A549 (cell line): ENCODE measurements around the gene PRR7. TPM values are rescaled to one million over a fixed set of nuclear protein-coding genes. Genes with fewer than 3 reads are reported as not detected.

ENCODE experiments used
- ATAC-seq, 2 experiments: fragments of 200-7000 bp in 1 of 2; fragments of >200 bp in 1 of 2; cut with Nextera tagmentation in 1 of 2; cut with Tn5 transposase in 1 of 2; 3 replicates each; pipeline versions ENCODE4 v1.8.0 to v1.9.1; 2018 to 2020; ENCODE audit warnings: mild to moderate bottlenecking in 1 of 2, moderate library complexity in 1 of 2
- CTCF ChIA-PET: fragments of 300-600 bp; sonication (Branson Sonifier 250); formaldehyde crosslinking; extraction: SDS; loops from one replicate; lab custom pipeline; 2021; ENCODE audit warnings: antibody characterized with exemption, inconsistent platforms; lab: Yijun Ruan, JAX
- POLR2A ChIA-PET: fragments of 350-600 bp; formaldehyde crosslinking; extraction: SDS; loops from one replicate; lab custom pipeline; 2021; ENCODE audit warnings: antibody characterized with exemption, inconsistent platforms; lab: Yijun Ruan, JAX
- DNase-seq, 2 experiments: peaks; one replicate each; pipeline versions ENCODE4 v3.0.0 to v3.0.0-alpha.2; 2011 to 2016; ENCODE audit warnings: low read depth in 1 of 2, low spot score in 1 of 2
- FAIRE-seq: peaks from 2 replicates; lab custom pipeline; 2011; peaks lifted over from hg19 to GRCh38; lab: Jason Lieb, UNC
- H3K27ac ChIP-seq, 2 experiments: fragments of >200 bp; sonication (Bioruptor Twin); formaldehyde crosslinking; 3 replicates each; pipeline ENCODE4 v1.5.1; 2016 to 2017
- H3K4me1 ChIP-seq: fragments of >200 bp; sonication (Bioruptor Twin); formaldehyde crosslinking; 3 replicates; pipeline ENCODE4 v1.6.1; 2016
- H3K4me2 ChIP-seq: fragments of >200 bp; sonication (Bioruptor Twin); formaldehyde crosslinking; 3 replicates; pipeline ENCODE4 v1.6.1; 2016
- H3K4me3 ChIP-seq: fragments of >200 bp; sonication (Bioruptor Twin); formaldehyde crosslinking; 3 replicates; pipeline ENCODE4 v1.5.1; 2016
- H3K9me3 ChIP-seq: fragments of >200 bp; sonication (Bioruptor Twin); formaldehyde crosslinking; 3 replicates; pipeline ENCODE4 v1.6.1; 2016
- CBX2 ChIP-seq: fragments of 200-600 bp; sonication (generic); IDR thresholded peaks from 2 replicates; pipeline ENCODE4 v1.6.1; 2016; ENCODE audit warnings: low read depth, mild to moderate bottlenecking, borderline replicate concordance
- CHD2 ChIP-seq: fragments of 150-350 bp; IDR thresholded peaks from 2 replicates; pipeline ENCODE4 v1.6.1; 2014; ENCODE audit warnings: low read length; ENCODE audit not compliant: partially characterized antibody
- EHMT2 ChIP-seq: fragments of 200-600 bp; sonication (generic); IDR thresholded peaks from 2 replicates; pipeline ENCODE4 v1.6.1; 2016; ENCODE audit warnings: antibody characterized with exemption, low read depth, mild to moderate bottlenecking, moderate library complexity
- GATA3 ChIP-seq: IDR thresholded peaks from 2 replicates; pipeline ENCODE4 v1.6.1; 2012; ENCODE audit warnings: borderline replicate concordance
- HDAC2 ChIP-seq: fragments of 200-600 bp; sonication (generic); IDR thresholded peaks from 2 replicates; pipeline ENCODE4 v1.6.1; 2016
- JUNB ChIP-seq: fragments of >200 bp; sonication (Bioruptor Twin); formaldehyde crosslinking; IDR thresholded peaks from 2 replicates; pipeline ENCODE4 v1.6.1; 2016
- KDM1A ChIP-seq: fragments of 200-600 bp; sonication (generic); IDR thresholded peaks from 2 replicates; pipeline ENCODE4 v1.6.1; 2016; ENCODE audit warnings: low read depth, mild to moderate bottlenecking
- NFE2L2 ChIP-seq: fragments of 150-350 bp; conservative IDR thresholded peaks from 2 replicates; pipeline ENCODE4 v1.6.1; 2014; ENCODE audit warnings: low read length
- NR3C1 ChIP-seq: fragments of >200 bp; sonication (Bioruptor Twin); formaldehyde crosslinking; IDR thresholded peaks from 3 replicates; pipeline ENCODE4 v1.6.1; 2017
- POLR2A ChIP-seq: IDR thresholded peaks from 2 replicates; pipeline ENCODE4 v1.6.1; 2012; ENCODE audit warnings: mild to moderate bottlenecking, low read length
- POLR2AphosphoS2 ChIP-seq: conservative IDR thresholded peaks from 2 replicates; pipeline ENCODE4 v1.6.1; 2012; ENCODE audit warnings: low read length, improper control_type of control experiment, inconsistent platforms
- RAD21 ChIP-seq, 2 experiments: fragments of >200 bp in 1 of 2; sonication (Bioruptor Twin) in 1 of 2; formaldehyde crosslinking in 1 of 2; IDR thresholded peaks in 1 of 2; conservative IDR thresholded peaks in 1 of 2; 2 replicates in 1 of 2; 3 replicates in 1 of 2; pipeline ENCODE4 v1.6.1; 2012 to 2018; ENCODE audit warnings: inconsistent platforms in 1 of 2
- RARB ChIP-seq: fragments of 250-450 bp; sonication (Bioruptor Pico); IDR thresholded peaks from 2 replicates; pipeline ENCODE4 v1.8.0; 2021; ENCODE audit warnings: mild to moderate bottlenecking, moderate library complexity
- RCOR1 ChIP-seq: fragments of 150-350 bp; IDR thresholded peaks from 2 replicates; pipeline ENCODE4 v1.6.1; 2014; ENCODE audit warnings: antibody characterized with exemption, low read length, low read depth
- RNF2 ChIP-seq: fragments of 200-600 bp; sonication (generic); IDR thresholded peaks from 2 replicates; pipeline ENCODE4 v1.6.1; 2016; ENCODE audit warnings: low read depth, mild to moderate bottlenecking, antibody characterized with exemption, moderate library complexity, borderline replicate concordance
- SREBF2 ChIP-seq: fragments of 450-650 bp; IDR thresholded peaks from 2 replicates; pipeline ENCODE4 v1.6.1; 2014; ENCODE audit warnings: mild to moderate bottlenecking, moderate library complexity
- ZC3H11A ChIP-seq: fragments of 450-650 bp; IDR thresholded peaks from 2 replicates; pipeline ENCODE4 v1.6.1; 2014; ENCODE audit warnings: antibody characterized with exemption, mild to moderate bottlenecking
- ZNF302 ChIP-seq: fragments of 250-450 bp; sonication (Bioruptor Pico); IDR thresholded peaks from 2 replicates; pipeline ENCODE4 v1.9.0; 2021; ENCODE audit warnings: inconsistent platforms, mild to moderate bottlenecking, moderate library complexity
- WGBS: methylation state at CpG from one replicate; pipeline ENCODE4 v1.1.6; 2017; ENCODE audit errors: missing lambda C conversion rate; 5-methylcytosine and 5-hydroxymethylcytosine counted together
- polyA plus RNA-seq, 4 experiments: library from polyadenylated mRNA; depleted of rRNA in 3 of 4; stranded (reverse); fragments of >200 nt; fragmentation: RNase III in 1 of 4; extraction: RNeasy Plus Mini Kit Qiagen cat#74134 plus additional on column Dnase treatment in 1 of 4; gene quantifications; 2 replicates in 3 of 4; 3 replicates in 1 of 4; pipeline ENCODE4 v1.2.3, GENCODE V29; 2011 to 2017
- TF ChIP-seq, protein P1 (sequence below): IDR thresholded peaks from 2 replicates; pipeline ENCODE4 v1.6.1; 2012
- TF ChIP-seq, protein P2 (sequence below): fragments of 450-650 bp; IDR thresholded peaks from 2 replicates; pipeline ENCODE4 v1.6.1; 2014; ENCODE audit warnings: antibody characterized with exemption
- TF ChIP-seq, protein P3 (sequence below): fragments of 250-450 bp; sonication (Bioruptor Pico); IDR thresholded peaks from 2 replicates; pipeline ENCODE4 v1.5.0; 2020; ENCODE audit warnings: low read depth, mild to moderate bottlenecking, moderate library complexity

The PRR7 gene
- polyA plus RNA-seq, 2 of the 4 experiments (the other 2 are of a cell fraction): 2.2 to 11.0 TPM

DNA sequence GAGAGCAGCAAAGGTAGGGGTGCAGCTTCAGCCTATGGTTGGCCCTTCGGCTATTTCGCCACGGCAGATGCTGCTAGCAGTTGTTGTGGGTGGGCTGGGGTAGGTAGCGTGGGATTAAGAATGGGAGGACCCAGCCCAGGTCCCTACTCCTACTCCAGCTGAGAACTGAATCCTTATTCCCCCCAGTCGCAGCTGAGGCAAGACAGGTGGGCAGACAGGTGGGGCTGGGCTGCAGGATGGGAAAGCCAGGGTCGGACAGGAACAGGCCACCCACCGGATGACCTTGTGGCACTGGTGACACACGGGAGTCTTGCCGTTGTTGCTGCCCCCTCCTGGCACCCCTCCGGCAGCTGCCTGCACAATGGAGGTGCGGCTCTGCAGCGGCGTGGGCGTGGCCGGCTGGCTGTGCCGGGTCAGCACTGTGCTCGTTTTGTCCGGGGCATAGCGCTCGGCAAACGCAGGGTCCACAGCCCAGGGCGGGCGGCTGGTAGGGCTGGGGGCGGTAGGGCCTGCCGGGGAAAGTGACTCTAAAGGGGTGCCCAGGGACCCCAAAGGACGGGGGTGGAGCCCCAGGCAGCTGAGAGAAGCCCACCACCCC, 42.6 kb downstream of the PRR7 start:
- peak in 1 of 2 experiments; percentile 41 for DNase-seq
- Histone ChIP-seq H3K4me3 (no peak overlapping the region), H3K27ac (peak overlapping the region in 1 of 2 experiments; percentile 11; a peak in 1 of 6 replicates), H3K9me3 (no peaks in the 10 kb centered on the region), H3K4me2 (no peak overlapping the region), H3K4me1 (peaks cover 34% of the 10 kb centered on the region)
- no peak for TF ChIP-seq NR3C1
- no peak for TF ChIP-seq EHMT2
- no peak for TF ChIP-seq CBX2
- TF ChIP-seq, protein P1, sequence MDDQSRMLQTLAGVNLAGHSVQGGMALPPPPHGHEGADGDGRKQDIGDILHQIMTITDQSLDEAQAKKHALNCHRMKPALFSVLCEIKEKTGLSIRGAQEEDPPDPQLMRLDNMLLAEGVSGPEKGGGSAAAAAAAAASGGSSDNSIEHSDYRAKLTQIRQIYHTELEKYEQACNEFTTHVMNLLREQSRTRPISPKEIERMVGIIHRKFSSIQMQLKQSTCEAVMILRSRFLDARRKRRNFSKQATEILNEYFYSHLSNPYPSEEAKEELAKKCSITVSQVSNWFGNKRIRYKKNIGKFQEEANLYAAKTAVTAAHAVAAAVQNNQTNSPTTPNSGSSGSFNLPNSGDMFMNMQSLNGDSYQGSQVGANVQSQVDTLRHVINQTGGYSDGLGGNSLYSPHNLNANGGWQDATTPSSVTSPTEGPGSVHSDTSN: no peak
- no peak for TF ChIP-seq ZC3H11A
- TF ChIP-seq, protein P2, sequence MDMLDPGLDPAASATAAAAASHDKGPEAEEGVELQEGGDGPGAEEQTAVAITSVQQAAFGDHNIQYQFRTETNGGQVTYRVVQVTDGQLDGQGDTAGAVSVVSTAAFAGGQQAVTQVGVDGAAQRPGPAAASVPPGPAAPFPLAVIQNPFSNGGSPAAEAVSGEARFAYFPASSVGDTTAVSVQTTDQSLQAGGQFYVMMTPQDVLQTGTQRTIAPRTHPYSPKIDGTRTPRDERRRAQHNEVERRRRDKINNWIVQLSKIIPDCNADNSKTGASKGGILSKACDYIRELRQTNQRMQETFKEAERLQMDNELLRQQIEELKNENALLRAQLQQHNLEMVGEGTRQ: no peak
- no peak for TF ChIP-seq SREBF2
- TF ChIP-seq NFE2L2: no peak
- TF ChIP-seq KDM1A: no peak
- TF ChIP-seq POLR2A: no peak
- no peak for TF ChIP-seq POLR2AphosphoS2
- TF ChIP-seq ZNF302 (CRISPR knock-in tag): no peak
- no peak for TF ChIP-seq JUNB
- CTCF ChIA-PET: interaction anchor here (0.6 to 18.1 kb wide), 7 partner anchors 12 to 119 kb away, joined by 3 to 354 read pairs (median 11); partner anchors contain the start of genes DBN1, PDLIM7 and PRR7
- WGBS: 89% methylated on average over 17 of the region's 26 CpGs
- FAIRE-seq: no peak
- POLR2A ChIA-PET: no interaction called here
- ATAC-seq: peak in 1 of 2 experiments; percentile 16; a peak in 3 of 6 replicates

DNA sequence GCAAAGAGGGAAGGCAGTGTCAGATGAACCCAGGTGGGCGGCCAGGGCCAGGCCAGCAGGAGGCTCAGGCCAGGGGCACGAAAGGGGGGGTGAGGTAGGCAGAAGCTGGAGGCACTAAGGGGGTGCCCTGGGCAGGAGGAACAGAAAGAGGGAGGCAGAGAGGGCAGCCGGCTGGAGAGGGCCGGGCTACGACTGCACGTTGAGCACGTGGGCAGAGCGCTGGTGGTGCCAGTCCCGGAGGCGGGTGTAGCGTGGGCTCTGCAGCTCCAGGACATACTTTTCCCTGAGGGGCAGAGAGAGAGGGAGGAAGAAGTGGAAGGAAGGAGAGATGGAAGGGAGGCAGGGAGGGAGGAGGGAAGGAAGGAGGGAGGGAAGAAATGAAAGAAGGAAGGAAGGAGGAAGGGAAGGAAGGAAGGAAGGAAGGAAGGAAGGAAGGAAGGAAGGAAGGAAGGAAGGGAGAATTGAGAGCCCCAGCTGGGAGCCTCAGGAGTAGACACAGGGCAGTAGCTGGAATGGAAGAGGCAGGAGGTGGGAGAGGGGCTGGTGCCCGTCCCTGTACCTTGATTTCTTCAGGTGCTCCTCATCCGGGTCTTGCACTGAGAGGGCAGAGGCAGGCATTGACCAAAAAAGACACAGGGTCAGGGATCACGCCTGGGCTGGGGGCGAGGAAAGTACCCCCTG, 43.8 kb downstream of the PRR7 start:
- H3K4me1 ChIP-seq: peaks cover 46% of the 10 kb centered on the region
- ChIA-PET CTCF (interaction anchor here (0.6 to 18.1 kb wide), 8 partner anchors 12 to 743 kb away, joined by 3 to 354 read pairs (median 7); partner anchors contain the start of genes DBN1, PDLIM7 and PRR7), POLR2A (no interaction called here)
- no peak for ATAC-seq
- TF ChIP-seq RARB (CRISPR knock-in tag): no peak
- TF ChIP-seq SREBF2: no peak
- TF ChIP-seq RNF2: no peak
- no peak for TF ChIP-seq NR3C1
- TF ChIP-seq, protein P3, sequence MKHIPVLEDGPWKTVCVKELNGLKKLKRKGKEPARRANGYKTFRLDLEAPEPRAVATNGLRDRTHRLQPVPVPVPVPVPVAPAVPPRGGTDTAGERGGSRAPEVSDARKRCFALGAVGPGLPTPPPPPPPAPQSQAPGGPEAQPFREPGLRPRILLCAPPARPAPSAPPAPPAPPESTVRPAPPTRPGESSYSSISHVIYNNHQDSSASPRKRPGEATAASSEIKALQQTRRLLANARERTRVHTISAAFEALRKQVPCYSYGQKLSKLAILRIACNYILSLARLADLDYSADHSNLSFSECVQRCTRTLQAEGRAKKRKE (CRISPR knock-in tag): no peak
- TF ChIP-seq CHD2: no peak
- no peak for TF ChIP-seq GATA3
- TF ChIP-seq RCOR1: no peak
- TF ChIP-seq CBX2: no peak
- TF ChIP-seq RAD21 (conservative IDR thresholded peaks at IDR 0.05 in 1 of 2, IDR thresholded peaks at IDR 0.05 in 1 of 2): no peak
- no peak for TF ChIP-seq HDAC2
- H3K9me3 ChIP-seq: no peaks in the 10 kb centered on the region
- no peak overlapping the region for H3K4me3 ChIP-seq
- no peak overlapping the region for H3K4me2 ChIP-seq
- 93% methylated on average over 13 of the region's 15 CpGs for WGBS
- peak overlapping the region in 1 of 2 experiments; percentile 95; a peak in 1 of 6 replicates for H3K27ac ChIP-seq
- FAIRE-seq: no peak
- no peak for DNase-seq
